GM12865 (cell line): Measurements from ENCODE around the gene PPIP5K1.

Experiments
- DNase-seq: peaks from one replicate; pipeline ENCODE4 v3.0.0; 2010; ENCODE audit warnings: low read depth
- H3K4me3 ChIP-seq: 2 replicates; pipeline ENCODE4 v1.5.1; 2011; ENCODE audit warnings: mild to moderate bottlenecking, low read depth, low read length, control low read depth
- CTCF ChIP-seq: IDR thresholded peaks from 2 replicates; pipeline ENCODE4 v1.5.1; 2011; ENCODE audit warnings: low read length, control low read depth, low read depth, inconsistent platforms; ENCODE audit not compliant: insufficient read depth; ENCODE audit errors: missing control alignments

Gene PPIP5K1

GRCh38 chr15:43510200-43511011, 79.6 kb downstream of the PPIP5K1 start:
- TF ChIP-seq CTCF, result peak; percentile 9
- peak; percentile 99 for DNase-seq
- peak overlapping the region; percentile 72 for H3K4me3 ChIP-seq

GRCh38 chr15:43509660-43510199, 80.3 kb downstream of the PPIP5K1 start:
- DNase-seq, result no peak
- peak overlapping the region; percentile 72 for H3K4me3 ChIP-seq
- no peak for TF ChIP-seq CTCF

GRCh38 chr15:43508991-43509659, 80.9 kb downstream of the PPIP5K1 start:
- TF ChIP-seq CTCF, result no peak
- no peak overlapping the region for H3K4me3 ChIP-seq
- no peak for DNase-seq

GRCh38 chr15:43508421-43508820, 81.6 kb downstream of the PPIP5K1 start:
- H3K4me3 ChIP-seq, result no peak overlapping the region
- DNase-seq, result no peak
- no peak for TF ChIP-seq CTCF

GRCh38 chr15:43505738-43506137, 84.3 kb downstream of the PPIP5K1 start:
- no peak overlapping the region for H3K4me3 ChIP-seq
- DNase-seq, result no peak
- no peak for TF ChIP-seq CTCF

GRCh38 chr15:43499635-43500034, 90.4 kb downstream of the PPIP5K1 start:
- no peak for TF ChIP-seq CTCF
- DNase-seq, result no peak
- no peak overlapping the region for H3K4me3 ChIP-seq
